ENCODE measurements around the gene PREB. TPM values are rescaled to one million over a fixed set of nuclear protein-coding genes. Genes with fewer than 3 reads are reported as not detected.

The PREB gene
- polyA plus RNA-seq, 3 donors, result 70.0 to 78.2 (median 71.7) TPM

- intact Hi-C loops (cut with micrococcal nuclease), result no loop called here
- peaks cover 5 to 9% (median 8%) of the 10 kb centered on the region in 3 donors for H3K27me3 Mint-ChIP-seq (ENCODE audit: low read depth in 3 of 3)
- Histone ChIP-seq H3K4me1 (ENCODE audit: control insufficient read depth in 1 of 2, insufficient read depth in 2 of 2, low read length in 2 of 2) (peaks cover 19% of the 10 kb centered on the region in 2 donors), H3K27ac (ENCODE audit: low read depth in 1 of 2, low read length in 2 of 2) (no peak overlapping the region), H3K27me3 (ENCODE audit: control insufficient read depth in 2 of 2, insufficient read depth in 2 of 2, low read length in 2 of 2) (no peaks in the 10 kb centered on the region), H3K79me2 (ENCODE audit: insufficient read depth, low read length) (peaks cover 18% of the 10 kb centered on the region), H2AFZ (ENCODE audit: insufficient read depth, low read depth, low read length, poor library complexity, severe bottlenecking) (no peak overlapping the region), H4K20me1 (ENCODE audit: insufficient read depth, low read length) (peaks cover 19% of the 10 kb centered on the region), H3K36me3 (replicated peaks in 1 of 2; ENCODE audit: control insufficient read depth in 1 of 2, insufficient read depth in 2 of 2, low read length in 2 of 2) (peaks cover 12% of the 10 kb centered on the region in 2 donors), H3K4me2 (replicated peaks; ENCODE audit: extremely low read depth, low read length, poor library complexity, severe bottlenecking) (no peak overlapping the region), H3K9ac (ENCODE audit: insufficient read depth, low read length, poor library complexity, severe bottlenecking) (no peak overlapping the region), H3K9me3 (replicated peaks in 1 of 2; ENCODE audit: control insufficient read depth in 1 of 2, insufficient read depth in 1 of 2, low read length in 2 of 2) (no peaks in the 10 kb centered on the region), H3K4me3 (replicated peaks in 1 of 3; ENCODE audit: low read depth in 2 of 3, low read length in 3 of 3) (no peak overlapping the region)
- no peak for DNase-seq
- H3K9me3 Mint-ChIP-seq, result no peaks in the 10 kb centered on the region
- H3K27ac Mint-ChIP-seq, result no peak overlapping the region
- WGBS (ENCODE audit: insufficient coverage), result 93% methylated on average over 6 of the region's 7 CpGs
- H3K4me1 Mint-ChIP-seq, result peaks cover 18% of the 10 kb centered on the region
- no peak for TF ChIP-seq CTCF (IDR thresholded peaks at IDR 0.05)
- H3K4me3 Mint-ChIP-seq, result no peak overlapping the region
- peaks cover 13 to 16% of the 10 kb centered on the region in 2 donors for H3K36me3 Mint-ChIP-seq
Measured at GRCh38 chr2:27136751-27137150, 2.3 kb upstream of the PREB start.

- intact Hi-C loops (cut with micrococcal nuclease), result no loop called here
- H3K9me3 Mint-ChIP-seq, result no peaks in the 10 kb centered on the region
- Histone ChIP-seq H3K4me2 (replicated peaks; ENCODE audit: extremely low read depth, low read length, poor library complexity, severe bottlenecking) (no peak overlapping the region), H3K27ac (ENCODE audit: low read depth in 1 of 2, low read length in 2 of 2) (peak overlapping the region in 1 of 2 donors; percentile 70), H3K9me3 (replicated peaks in 1 of 2; ENCODE audit: control insufficient read depth in 1 of 2, insufficient read depth in 1 of 2, low read length in 2 of 2) (no peaks in the 10 kb centered on the region), H3K36me3 (replicated peaks in 1 of 2; ENCODE audit: control insufficient read depth in 1 of 2, insufficient read depth in 2 of 2, low read length in 2 of 2) (peaks cover 23 to 24% of the 10 kb centered on the region in 2 donors), H4K20me1 (ENCODE audit: insufficient read depth, low read length) (peaks cover 19% of the 10 kb centered on the region), H3K4me3 (replicated peaks in 1 of 3; ENCODE audit: low read depth in 2 of 3, low read length in 3 of 3) (no peak overlapping the region), H2AFZ (ENCODE audit: insufficient read depth, low read depth, low read length, poor library complexity, severe bottlenecking) (peak overlapping the region; percentile 74), H3K9ac (ENCODE audit: insufficient read depth, low read length, poor library complexity, severe bottlenecking) (no peak overlapping the region), H3K79me2 (ENCODE audit: insufficient read depth, low read length) (peaks cover 18% of the 10 kb centered on the region), H3K27me3 (ENCODE audit: control insufficient read depth in 2 of 2, insufficient read depth in 2 of 2, low read length in 2 of 2) (no peaks in the 10 kb centered on the region), H3K4me1 (ENCODE audit: control insufficient read depth in 1 of 2, insufficient read depth in 2 of 2, low read length in 2 of 2) (peaks cover 19% of the 10 kb centered on the region in 2 donors)
- 55% methylated on average over 11 of the region's 12 CpGs for WGBS (ENCODE audit: insufficient coverage)
- peaks cover 18% of the 10 kb centered on the region for H3K4me1 Mint-ChIP-seq
- peak overlapping the region; percentile 39 to 45 for H3K4me3 Mint-ChIP-seq
- peaks cover 26 to 29% of the 10 kb centered on the region in 2 donors for H3K36me3 Mint-ChIP-seq
- DNase-seq, result no peak
- no peak for TF ChIP-seq CTCF (IDR thresholded peaks at IDR 0.05)
- H3K27me3 Mint-ChIP-seq (ENCODE audit: low read depth in 3 of 3), result peaks cover 2 to 9% (median 5%) of the 10 kb centered on the region in 3 donors
- H3K27ac Mint-ChIP-seq, result peak overlapping the region; percentile 20 to 96 (median 88)
Measured at GRCh38 chr2:27135478-27135955, 1.1 kb upstream of the PREB start.

Data from CD14-positive monocyte (primary cell).